ENCODE data around the gene APOBEC2. TPM values are rescaled to one million over a fixed set of nuclear protein-coding genes. Genes with fewer than 3 reads are reported as not detected.

APOBEC2 gene
- total RNA-seq, 1 donor from 2014 or later: not detected

DNA sequence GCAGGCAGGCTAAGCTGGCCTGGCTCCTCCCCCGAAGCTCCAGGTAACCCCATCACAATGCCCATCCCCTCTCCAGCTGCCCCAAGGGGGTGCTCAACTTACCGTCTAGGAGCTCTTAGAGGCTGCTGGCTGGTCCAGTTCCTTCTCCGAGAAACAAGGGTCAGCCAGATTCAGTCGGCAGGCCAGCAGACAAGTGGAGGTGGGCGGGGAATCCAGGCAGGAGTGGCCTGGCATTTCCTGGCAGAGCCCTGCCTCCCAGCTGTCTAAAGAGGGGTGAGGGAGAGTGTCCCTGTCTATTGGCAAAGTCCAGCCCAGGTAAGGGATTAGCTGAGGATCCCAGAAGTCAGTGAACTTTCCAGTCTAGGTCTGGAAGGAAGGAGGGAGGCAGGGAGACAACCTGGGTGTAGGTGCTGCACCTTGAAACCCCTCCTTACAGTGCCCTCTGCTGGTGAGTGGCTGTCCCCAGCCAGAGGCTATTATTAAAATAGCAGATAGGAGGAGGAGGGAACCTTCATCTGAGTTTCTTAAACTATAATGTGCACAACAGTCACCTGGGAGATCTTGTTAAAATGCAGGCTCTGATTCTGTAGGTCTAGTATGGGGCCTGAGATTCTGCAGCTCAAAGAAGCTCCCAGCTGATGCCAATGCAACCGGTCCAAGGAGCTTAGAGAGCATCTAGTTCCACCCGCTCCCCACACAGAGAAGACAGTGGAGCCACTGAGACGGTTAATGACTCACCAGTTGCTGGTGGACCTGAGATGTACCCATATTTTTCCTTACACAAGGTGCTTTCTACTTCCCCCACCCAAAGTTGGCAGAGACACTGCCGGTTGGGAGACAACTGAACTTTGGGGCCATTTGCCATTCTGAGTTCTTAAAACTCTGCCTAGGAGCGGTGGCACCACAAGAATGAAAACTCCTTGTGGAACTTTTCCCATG is 13.7 kb upstream of the APOBEC2 start, which contains the start of gene UNC5CL:
TSS of gene UNC5CL (minus strand) at position 162 of the 939 bp plus-strand sequence. CDS start 4,147 bp downstream, outside the sequence.
- Histone ChIP-seq H3K27me3 (ENCODE audit: control insufficient read depth, insufficient read depth, low read length) (no peaks in the 10 kb centered on the region), H3K36me3 (ENCODE audit: control insufficient read depth, insufficient read depth, low read length) (no peaks in the 10 kb centered on the region), H3K4me3 (ENCODE audit: low read depth, low read length) (no peak within 1 kb of the TSS)
- DNase-seq (ENCODE audit: low read depth) (peak; percentile 63), FAIRE-seq (peak; percentile 43)
- TF ChIP-seq, protein P1, sequence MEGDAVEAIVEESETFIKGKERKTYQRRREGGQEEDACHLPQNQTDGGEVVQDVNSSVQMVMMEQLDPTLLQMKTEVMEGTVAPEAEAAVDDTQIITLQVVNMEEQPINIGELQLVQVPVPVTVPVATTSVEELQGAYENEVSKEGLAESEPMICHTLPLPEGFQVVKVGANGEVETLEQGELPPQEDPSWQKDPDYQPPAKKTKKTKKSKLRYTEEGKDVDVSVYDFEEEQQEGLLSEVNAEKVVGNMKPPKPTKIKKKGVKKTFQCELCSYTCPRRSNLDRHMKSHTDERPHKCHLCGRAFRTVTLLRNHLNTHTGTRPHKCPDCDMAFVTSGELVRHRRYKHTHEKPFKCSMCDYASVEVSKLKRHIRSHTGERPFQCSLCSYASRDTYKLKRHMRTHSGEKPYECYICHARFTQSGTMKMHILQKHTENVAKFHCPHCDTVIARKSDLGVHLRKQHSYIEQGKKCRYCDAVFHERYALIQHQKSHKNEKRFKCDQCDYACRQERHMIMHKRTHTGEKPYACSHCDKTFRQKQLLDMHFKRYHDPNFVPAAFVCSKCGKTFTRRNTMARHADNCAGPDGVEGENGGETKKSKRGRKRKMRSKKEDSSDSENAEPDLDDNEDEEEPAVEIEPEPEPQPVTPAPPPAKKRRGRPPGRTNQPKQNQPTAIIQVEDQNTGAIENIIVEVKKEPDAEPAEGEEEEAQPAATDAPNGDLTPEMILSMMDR (IDR thresholded peaks at IDR 0.05; ENCODE audit: insufficient read depth, low read length, severe bottlenecking): peak; percentile 84

GRCh38 chr6:41040101-41040939 is 12.7 kb upstream of the APOBEC2 start:
- DNase-seq (ENCODE audit: low read depth) (peak; percentile 84), FAIRE-seq (peak; percentile 73)

GRCh38 chr6:41040940-41041536 is 12.0 kb upstream of the APOBEC2 start:
- H3K27me3 ChIP-seq (ENCODE audit: control insufficient read depth, insufficient read depth, low read length): no peaks in the 10 kb centered on the region
- no peak overlapping the region for H3K4me3 ChIP-seq (ENCODE audit: low read depth, low read length)
- DNase-seq (ENCODE audit: low read depth): no peak
- TF ChIP-seq, protein P1 (IDR thresholded peaks at IDR 0.05; ENCODE audit: insufficient read depth, low read length, severe bottlenecking): no peak
- H3K36me3 ChIP-seq (ENCODE audit: control insufficient read depth, insufficient read depth, low read length): no peaks in the 10 kb centered on the region
- FAIRE-seq: no peak

More at GRCh38 chr6:41040101-41040939, 12.7 kb upstream of the APOBEC2 start:
- no peaks in the 10 kb centered on the region for H3K36me3 ChIP-seq (ENCODE audit: control insufficient read depth, insufficient read depth, low read length)
- H3K4me3 ChIP-seq (ENCODE audit: low read depth, low read length): no peak overlapping the region
- no peaks in the 10 kb centered on the region for H3K27me3 ChIP-seq (ENCODE audit: control insufficient read depth, insufficient read depth, low read length)
- TF ChIP-seq, protein P1 (IDR thresholded peaks at IDR 0.05; ENCODE audit: insufficient read depth, low read length, severe bottlenecking): no peak

DNA sequence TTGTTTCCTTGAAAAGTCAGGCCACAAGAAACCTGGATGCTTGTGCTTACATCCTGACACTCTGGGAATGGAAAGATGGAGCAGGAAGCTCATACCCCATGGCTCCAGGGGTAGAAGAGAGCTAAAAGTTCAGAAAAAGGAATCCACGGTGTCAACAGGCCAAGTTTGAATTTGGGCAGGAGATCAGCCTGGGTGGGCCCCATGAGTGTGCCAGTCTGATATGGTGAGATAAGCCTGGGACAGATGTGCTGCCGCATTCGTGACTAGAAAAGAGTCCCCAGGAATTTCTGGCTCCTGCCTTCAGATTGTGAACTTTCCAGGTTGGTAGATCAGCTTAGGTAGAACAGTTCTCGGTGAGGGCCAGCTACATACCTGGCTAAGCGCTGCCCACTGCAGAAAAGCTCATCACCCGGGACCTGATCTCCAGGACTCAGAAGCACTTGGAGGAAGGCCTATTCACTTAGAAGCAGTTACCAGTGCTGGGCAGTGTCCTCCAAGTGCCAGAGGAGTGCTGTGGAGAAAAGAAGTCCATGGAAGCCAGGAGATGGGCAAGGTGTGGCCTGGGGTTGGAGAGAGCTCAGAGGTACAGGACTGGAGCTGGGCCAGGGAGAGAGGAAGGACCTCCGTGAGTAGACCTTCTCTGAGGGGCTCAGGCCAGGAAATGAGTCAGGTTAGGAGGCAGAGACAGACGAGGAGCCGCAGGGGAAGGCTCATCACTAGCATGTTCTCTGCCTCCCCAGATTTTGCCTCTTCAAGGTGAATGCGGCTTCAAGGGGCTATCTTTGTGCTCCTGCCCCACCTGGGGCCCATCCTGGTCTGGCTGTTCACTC is 10.6 kb upstream of the APOBEC2 start, which contains the start of gene TSPO2:
TSS of gene TSPO2 (plus strand) at position 242 of the 830 bp plus-strand sequence. CDS start at position 761, 519 bp downstream.
- Histone ChIP-seq H3K4me3 (ENCODE audit: low read depth, low read length) (no peak within 1 kb of the TSS), H3K36me3 (ENCODE audit: control insufficient read depth, insufficient read depth, low read length) (no peaks in the 10 kb centered on the region), H3K27me3 (ENCODE audit: control insufficient read depth, insufficient read depth, low read length) (no peaks in the 10 kb centered on the region)
- FAIRE-seq: no peak
- TF ChIP-seq, protein P1 (IDR thresholded peaks at IDR 0.05; ENCODE audit: insufficient read depth, low read length, severe bottlenecking): no peak
- no peak for DNase-seq (ENCODE audit: low read depth)

DNA sequence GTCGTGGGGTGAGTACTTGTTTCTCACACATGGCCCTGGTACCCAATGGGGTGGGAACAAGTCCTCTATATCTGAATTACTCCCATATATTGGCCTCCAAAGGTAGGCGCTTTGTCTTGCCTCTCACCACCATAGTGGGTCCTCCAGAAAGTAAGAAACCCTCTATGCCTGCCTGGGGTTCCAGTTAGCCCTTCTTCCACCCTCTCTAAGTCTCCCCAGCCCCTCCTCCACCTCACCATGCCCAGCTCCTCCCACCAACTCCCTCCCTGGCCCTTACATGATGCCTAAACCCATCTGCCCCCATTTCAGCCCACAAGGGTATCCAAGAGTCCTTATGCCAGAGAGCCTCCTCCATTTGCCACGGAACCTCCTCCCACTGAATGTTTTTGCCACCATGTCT is 9.9 kb upstream of the APOBEC2 start:
- H3K36me3 ChIP-seq (ENCODE audit: control insufficient read depth, insufficient read depth, low read length): no peaks in the 10 kb centered on the region
- DNase-seq (ENCODE audit: low read depth) (no peak), FAIRE-seq (no peak)
- TF ChIP-seq, protein P1 (IDR thresholded peaks at IDR 0.05; ENCODE audit: insufficient read depth, low read length, severe bottlenecking): no peak
- no peak overlapping the region for H3K4me3 ChIP-seq (ENCODE audit: low read depth, low read length)
- H3K27me3 ChIP-seq (ENCODE audit: control insufficient read depth, insufficient read depth, low read length): no peaks in the 10 kb centered on the region
